ENCODE data around the gene ZMIZ2. TPM values are rescaled to one million over a fixed set of nuclear protein-coding genes. Genes with fewer than 3 reads are reported as not detected.
A peak's percentile ranks its signal among the peaks of the same experiment; 100 is the strongest.

Gene ZMIZ2
- total RNA-seq, 1 experiment from 2014 or later, result 69.0 TPM

GRCh38 chr7:44768628-44769371 lies 20.2 kb downstream of the ZMIZ2 start:
- TF ChIP-seq CTCF (IDR thresholded peaks at IDR 0.05; ENCODE audit: insufficient read depth in 1 of 2, low read depth in 1 of 2, low read length in 1 of 2, severe bottlenecking in 1 of 2, unreplicated experiment in 1 of 2), result no peak
- Mint-ChIP-seq H3K27ac (ENCODE audit: unreplicated experiment) (no peak overlapping the region), H3K27me3 (ENCODE audit: insufficient read depth, unreplicated experiment) (no peaks in the 10 kb centered on the region), H3K9me3 (ENCODE audit: unreplicated experiment) (no peaks in the 10 kb centered on the region), H3K4me3 (ENCODE audit: unreplicated experiment) (no peak overlapping the region), H3K4me1 (ENCODE audit: low read depth, unreplicated experiment) (peaks cover 16% of the 10 kb centered on the region), H3K36me3 (ENCODE audit: insufficient read depth, unreplicated experiment) (peaks cover 43% of the 10 kb centered on the region)
- ChIA-PET CTCF (no interaction called here), POLR2A (interaction anchor here (0.9 to 1.0 kb wide), 2 partner anchors 13 to 162 kb away, joined by 3 read pairs; partner anchors contain the start of gene OGDH)
- intact Hi-C loops (cut with micrococcal nuclease; ENCODE audit: unreplicated experiment), result loop anchor here (2.0 to 5.0 kb wide), 2 partner anchors 28 to 79 kb away; partner anchors contain the start of genes H2AZ2 and PPIA
- no TSS peak for BruUV-seq (replicated peaks)
- Histone ChIP-seq H3K9me3 (no peaks in the 10 kb centered on the region), H3K4me3 (ENCODE audit: low read depth, low read length) (no peak overlapping the region), H3K27me3 (replicated peaks; ENCODE audit: control insufficient read depth, insufficient read depth, low read length) (no peaks in the 10 kb centered on the region), H3K4me1 (peaks cover 21% of the 10 kb centered on the region), H3K36me3 (ENCODE audit: control insufficient read depth, insufficient read depth, low read length) (no peaks in the 10 kb centered on the region; the same call in none of the 2 replicates)
- DNase-seq, result no peak

GRCh38 chr7:44769376-44769775 lies 20.7 kb downstream of the ZMIZ2 start:
- Mint-ChIP-seq H3K9me3 (ENCODE audit: unreplicated experiment) (no peaks in the 10 kb centered on the region), H3K4me1 (ENCODE audit: low read depth, unreplicated experiment) (peaks cover 16% of the 10 kb centered on the region), H3K27me3 (ENCODE audit: insufficient read depth, unreplicated experiment) (no peaks in the 10 kb centered on the region), H3K4me3 (ENCODE audit: unreplicated experiment) (no peak overlapping the region), H3K27ac (ENCODE audit: unreplicated experiment) (no peak overlapping the region), H3K36me3 (ENCODE audit: insufficient read depth, unreplicated experiment) (peaks cover 40% of the 10 kb centered on the region)
- ChIA-PET CTCF (no interaction called here), POLR2A (no interaction called here)
- intact Hi-C loops (cut with micrococcal nuclease; ENCODE audit: unreplicated experiment), result loop anchor here (2.0 to 5.0 kb wide), 2 partner anchors 27 to 78 kb away; partner anchors contain the start of genes H2AZ2 and PPIA
- no peaks in the 10 kb centered on the region; the same call in none of the 2 replicates for H3K36me3 ChIP-seq (ENCODE audit: control insufficient read depth, insufficient read depth, low read length)
- no peak for TF ChIP-seq CTCF (IDR thresholded peaks at IDR 0.05; ENCODE audit: insufficient read depth in 1 of 2, low read depth in 1 of 2, low read length in 1 of 2, severe bottlenecking in 1 of 2, unreplicated experiment in 1 of 2)
- H3K9me3 ChIP-seq, result no peaks in the 10 kb centered on the region
- no peak for DNase-seq
- TSS peak; percentile 17 for BruUV-seq (replicated peaks)
- H3K4me1 ChIP-seq, result peaks cover 21% of the 10 kb centered on the region
- H3K4me3 ChIP-seq (ENCODE audit: low read depth, low read length), result no peak overlapping the region
- no peaks in the 10 kb centered on the region for H3K27me3 ChIP-seq (replicated peaks; ENCODE audit: control insufficient read depth, insufficient read depth, low read length)

- ChIA-PET CTCF (no interaction called here), POLR2A (no interaction called here)
- Mint-ChIP-seq H3K9me3 (ENCODE audit: unreplicated experiment) (no peaks in the 10 kb centered on the region), H3K27ac (ENCODE audit: unreplicated experiment) (no peak overlapping the region), H3K36me3 (ENCODE audit: insufficient read depth, unreplicated experiment) (peaks cover 35% of the 10 kb centered on the region), H3K27me3 (ENCODE audit: insufficient read depth, unreplicated experiment) (no peaks in the 10 kb centered on the region), H3K4me3 (ENCODE audit: unreplicated experiment) (no peak overlapping the region), H3K4me1 (ENCODE audit: low read depth, unreplicated experiment) (peaks cover 16% of the 10 kb centered on the region)
- H3K27me3 ChIP-seq (replicated peaks; ENCODE audit: control insufficient read depth, insufficient read depth, low read length), result no peaks in the 10 kb centered on the region
- no peak overlapping the region for H3K4me3 ChIP-seq (ENCODE audit: low read depth, low read length)
- TF ChIP-seq CTCF (IDR thresholded peaks at IDR 0.05; ENCODE audit: insufficient read depth in 1 of 2, low read depth in 1 of 2, low read length in 1 of 2, severe bottlenecking in 1 of 2, unreplicated experiment in 1 of 2), result no peak
- DNase-seq, result no peak
- H3K9me3 ChIP-seq, result no peaks in the 10 kb centered on the region
- BruUV-seq (replicated peaks), result no TSS peak
- no peaks in the 10 kb centered on the region; the same call in none of the 2 replicates for H3K36me3 ChIP-seq (ENCODE audit: control insufficient read depth, insufficient read depth, low read length)
- intact Hi-C loops (cut with micrococcal nuclease; ENCODE audit: unreplicated experiment), result loop anchor here (2.0 to 5.0 kb wide), 2 partner anchors 27 to 77 kb away; partner anchors contain the start of genes H2AZ2 and PPIA
- H3K4me1 ChIP-seq, result peaks cover 18% of the 10 kb centered on the region
These were observed 21.2 kb downstream of the ZMIZ2 start for GRCh38 chr7:44769776-44770294.
